Osteoblast (primary cell): ENCODE data around the gene IGF2BP1. TPM values are rescaled to one million over a fixed set of nuclear protein-coding genes. Genes with fewer than 3 reads are reported as not detected.

Source experiments
- DNase-seq: peaks from one replicate; pipeline ENCODE4 v3.0.0; 2011; ENCODE audit warnings: low spot score, mixed read lengths; ENCODE audit not compliant: insufficient read length; ENCODE audit errors: missing footprints
- H2AFZ ChIP-seq: 2 replicates; pipeline ENCODE4 v1.6.0; 2011; ENCODE audit warnings: mild to moderate bottlenecking, low read length
- H3K27ac ChIP-seq: 2 replicates; pipeline ENCODE4 v1.5.1; 2011; ENCODE audit warnings: mild to moderate bottlenecking, low read depth, low read length, moderate library complexity
- H3K27me3 ChIP-seq: 2 replicates; pipeline ENCODE4 v1.6.0; 2012; ENCODE audit warnings: mild to moderate bottlenecking, control low read depth, inconsistent platforms, low read length, moderate library complexity; ENCODE audit not compliant: insufficient read depth
- H3K36me3 ChIP-seq: 2 replicates; pipeline ENCODE4 v1.5.1; 2011; ENCODE audit warnings: mild to moderate bottlenecking, low read length, control low read depth, moderate library complexity; ENCODE audit not compliant: insufficient read depth
- H3K4me1 ChIP-seq: 2 replicates; pipeline ENCODE4 v1.5.1; 2011; ENCODE audit warnings: mild to moderate bottlenecking, low read length, control low read depth, moderate library complexity; ENCODE audit not compliant: insufficient read depth
- H3K4me2 ChIP-seq: 2 replicates; pipeline ENCODE4 v1.6.0; 2011; ENCODE audit warnings: mild to moderate bottlenecking, low read length; ENCODE audit not compliant: insufficient read depth
- H3K4me3 ChIP-seq: fragments of 200-600 bp; sonication (generic); 3 replicates; pipeline ENCODE4 v1.5.1; 2012; ENCODE audit warnings: mild to moderate bottlenecking, low read length, inconsistent platforms; ENCODE audit not compliant: insufficient read depth
- H3K79me2 ChIP-seq: 2 replicates; pipeline ENCODE4 v1.6.0; 2012; ENCODE audit warnings: mild to moderate bottlenecking, low read length, control low read depth, inconsistent platforms; ENCODE audit not compliant: insufficient read depth
- H3K9me3 ChIP-seq: 2 replicates; pipeline ENCODE4 v1.5.1; 2011; ENCODE audit warnings: low read depth, low read length, control low read depth
- H4K20me1 ChIP-seq: 2 replicates; pipeline ENCODE4 v1.6.0; 2012; ENCODE audit warnings: mild to moderate bottlenecking, low read length, control low read depth; ENCODE audit not compliant: insufficient read depth
- CTCF ChIP-seq: IDR thresholded peaks from 2 replicates; pipeline ENCODE4 v1.5.1; 2011; ENCODE audit warnings: mild to moderate bottlenecking, low read depth, low read length, moderate library complexity; ENCODE audit errors: extremely low read depth
- total RNA-seq: library from RNA; depleted of rRNA; stranded (reverse); fragments of >200 nt; gene quantifications from 2 replicates; pipeline ENCODE4 v1.2.3, GENCODE V29; 2012

IGF2BP1 gene
- total RNA-seq, 1 donor, result 1.4 TPM

GRCh38 chr17:49051269-49051668, 54.1 kb downstream of the IGF2BP1 start:
- Histone ChIP-seq H3K4me1 (no peaks in the 10 kb centered on the region), H3K36me3 (peaks cover 23% of the 10 kb centered on the region)
- TF ChIP-seq CTCF, result no peak

GRCh38 chr17:49053171-49053829, 56.1 kb downstream of the IGF2BP1 start:
- H2AFZ ChIP-seq, result no peak overlapping the region
- no peak overlapping the region for H3K27ac ChIP-seq
- peaks cover 23% of the 10 kb centered on the region for H3K36me3 ChIP-seq
- no peaks in the 10 kb centered on the region for H3K4me1 ChIP-seq
- H3K27me3 ChIP-seq, result no peaks in the 10 kb centered on the region
- H3K4me2 ChIP-seq, result no peak overlapping the region
- H3K4me3 ChIP-seq, result no peak overlapping the region
- TF ChIP-seq CTCF, result no peak
- no peak for DNase-seq
- H4K20me1 ChIP-seq, result no peaks in the 10 kb centered on the region
- H3K79me2 ChIP-seq, result no peaks in the 10 kb centered on the region
- H3K9me3 ChIP-seq, result no peaks in the 10 kb centered on the region

More at GRCh38 chr17:49051269-49051668, 54.1 kb downstream of the IGF2BP1 start:
- Histone ChIP-seq H3K9me3 (no peaks in the 10 kb centered on the region), H3K79me2 (no peaks in the 10 kb centered on the region), H2AFZ (no peak overlapping the region), H4K20me1 (no peaks in the 10 kb centered on the region), H3K4me2 (no peak overlapping the region), H3K4me3 (no peak overlapping the region), H3K27me3 (no peaks in the 10 kb centered on the region), H3K27ac (no peak overlapping the region)
- DNase-seq, result no peak

- Histone ChIP-seq H3K27me3 (no peaks in the 10 kb centered on the region), H3K4me2 (no peak overlapping the region), H3K36me3 (peaks cover 17% of the 10 kb centered on the region), H3K9me3 (no peaks in the 10 kb centered on the region), H3K79me2 (no peaks in the 10 kb centered on the region), H4K20me1 (no peaks in the 10 kb centered on the region), H2AFZ (no peak overlapping the region), H3K27ac (no peak overlapping the region), H3K4me1 (no peaks in the 10 kb centered on the region), H3K4me3 (no peak overlapping the region)
- DNase-seq, result no peak
- TF ChIP-seq CTCF, result no peak
Observed at GRCh38 chr17:49054342-49055092, 57.3 kb downstream of the IGF2BP1 start.

GRCh38 chr17:49055181-49055927, 58.2 kb downstream of the IGF2BP1 start:
- Histone ChIP-seq H3K36me3 (peaks cover 11% of the 10 kb centered on the region), H3K9me3 (no peaks in the 10 kb centered on the region), H3K4me3 (no peak overlapping the region), H3K79me2 (no peaks in the 10 kb centered on the region), H3K4me1 (no peaks in the 10 kb centered on the region), H2AFZ (no peak overlapping the region), H3K27ac (no peak overlapping the region), H4K20me1 (no peaks in the 10 kb centered on the region), H3K4me2 (no peak overlapping the region), H3K27me3 (no peaks in the 10 kb centered on the region)
- DNase-seq, result no peak
- TF ChIP-seq CTCF, result no peak
